Dermis blood vessel endothelial cell (primary cell): ENCODE measurements around the gene CNPY3. TPM values are rescaled to one million over a fixed set of nuclear protein-coding genes. Genes with fewer than 3 reads are reported as not detected.

Experiments
- DNase-seq: peaks from one replicate; pipeline ENCODE4 v3.0.0; 2010
- total RNA-seq: library from RNA; depleted of rRNA; stranded (reverse); fragments of >200 nt; gene quantifications from 2 replicates; pipeline ENCODE4 v1.2.3, GENCODE V29; 2014

Gene CNPY3
- total RNA-seq, 1 donor from 2014 or later, result 36.1 TPM

DNA sequence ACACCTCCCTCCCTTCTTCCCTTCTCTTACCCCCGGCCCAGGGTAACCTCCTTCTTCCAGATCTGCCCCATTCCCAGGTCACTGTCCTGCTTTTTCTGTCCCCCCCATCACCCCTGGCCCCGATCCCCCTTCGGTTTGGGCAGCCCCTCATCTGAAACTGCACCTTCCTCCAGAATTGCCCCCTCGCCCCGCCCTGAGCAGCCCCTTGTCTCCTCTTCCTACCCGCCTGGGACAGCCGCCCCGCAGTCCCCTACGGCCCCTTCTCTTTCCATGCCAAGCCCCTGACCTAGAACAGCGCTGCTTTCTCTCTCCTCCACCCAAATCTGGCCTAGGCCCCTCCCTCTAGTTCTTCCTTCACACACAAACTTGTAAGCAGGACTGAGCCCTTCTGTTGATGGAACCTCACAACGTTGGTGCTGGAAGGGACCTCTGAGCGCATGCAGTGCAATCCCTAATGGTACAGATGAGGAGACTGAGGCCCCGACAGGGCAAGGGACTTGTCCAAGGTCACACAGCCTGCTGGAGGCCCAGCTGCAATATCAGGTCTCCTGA lies 55.7 kb downstream of the CNPY3 start:
- DNase-seq, result peak; percentile 30

DNA sequence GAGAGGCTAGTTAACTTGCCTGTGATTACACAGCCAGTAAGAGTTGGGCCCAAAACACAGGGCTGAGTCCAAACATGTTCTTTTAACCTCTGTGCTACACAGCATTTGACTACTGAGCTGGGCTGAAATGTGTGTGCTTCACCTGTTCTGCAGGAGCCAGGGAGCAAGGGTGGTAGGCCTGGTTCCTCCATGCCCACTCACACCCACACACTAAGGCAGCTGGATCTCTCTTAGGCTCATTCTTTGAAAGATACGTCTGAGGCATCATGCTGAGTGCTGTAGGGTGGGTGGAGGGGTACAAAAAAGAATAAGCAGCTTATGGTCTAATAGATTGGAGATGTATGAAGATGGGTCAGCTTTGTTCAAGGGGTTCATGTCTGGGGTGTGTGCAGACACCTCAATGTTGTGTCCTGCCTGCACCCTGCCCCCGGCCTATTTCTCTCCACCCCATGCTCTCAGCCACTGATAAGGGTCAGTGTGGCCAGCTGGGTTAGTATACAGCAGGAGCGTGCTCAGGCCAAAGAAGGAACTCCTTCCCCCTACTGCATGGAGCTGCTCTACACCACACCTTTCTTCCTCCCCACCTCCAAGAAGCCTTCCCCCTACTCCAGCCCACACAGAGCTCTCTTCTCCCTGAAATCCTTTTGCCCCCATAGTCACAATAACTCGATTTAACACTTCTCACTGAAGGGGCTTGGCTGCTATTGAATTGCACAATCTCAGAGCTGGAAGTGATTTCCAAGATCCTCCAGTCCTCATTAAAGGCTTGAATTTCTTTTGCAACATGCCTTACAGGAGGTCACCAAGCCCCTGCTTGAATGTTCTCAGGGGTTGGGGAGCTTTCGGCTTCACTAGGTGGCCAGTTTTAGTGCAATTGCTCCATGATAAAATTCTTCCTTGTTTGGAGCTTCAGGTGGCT lies 58.5 kb downstream of the CNPY3 start:
- no peak for DNase-seq

DNA sequence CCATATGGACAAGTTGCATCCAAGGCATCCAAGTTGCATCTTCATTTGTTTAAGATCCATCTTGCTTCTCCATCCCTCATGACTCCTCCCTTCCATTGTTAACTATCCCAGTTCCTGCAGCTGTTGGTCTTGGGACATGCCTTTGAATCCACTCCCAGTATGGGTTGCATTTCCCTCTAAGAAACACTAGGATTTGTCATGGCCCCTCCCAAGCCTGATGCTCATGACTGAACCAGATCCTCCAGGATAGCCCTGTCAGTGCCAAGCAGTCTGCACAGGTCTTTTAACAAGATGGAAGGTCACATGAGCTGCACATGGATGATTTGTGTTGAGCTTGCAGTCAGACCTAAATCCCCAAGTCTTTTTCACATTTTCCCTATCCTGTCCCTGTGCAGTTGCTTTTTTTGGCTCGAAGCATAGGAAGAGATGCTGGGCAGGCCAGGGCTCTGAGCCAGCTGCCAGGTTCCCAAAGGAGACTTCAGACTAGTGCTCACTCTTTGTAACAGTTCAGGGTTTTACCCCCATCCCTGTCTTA lies 59.3 kb downstream of the CNPY3 start:
- peak; percentile 61 for DNase-seq

Other genes with a start within 250 kb of the CNPY3 start
- 0.17 and 2.0 TPM in 2 replicates for gene PRPH2, start 206.9 kb upstream of the CNPY3 start, total RNA-seq
- gene TBCC, start 183.4 kb upstream of the CNPY3 start, total RNA-seq, result 41.9 and 53.4 TPM in 2 replicates
- gene BICRAL, start 147.4 kb upstream of the CNPY3 start, total RNA-seq, result 4.9 and 6.8 TPM in 2 replicates
- 150 and 174 TPM in 2 replicates for gene RPL7L1, start 49.9 kb upstream of the CNPY3 start, total RNA-seq
- gene PTCRA, start 13.4 kb upstream of the CNPY3 start, total RNA-seq, result not detected in 2 replicates
- 0.23 TPM in 1 of 2 replicates, not detected in the other for gene GNMT, start 31.3 kb downstream of the CNPY3 start, total RNA-seq
- gene PEX6, start 49.7 kb downstream of the CNPY3 start, total RNA-seq, result 19.1 and 45.8 TPM in 2 replicates
- 37.3 and 45.6 TPM in 2 replicates for gene PPP2R5D, start 55.1 kb downstream of the CNPY3 start, total RNA-seq
- 33.6 and 52.9 TPM in 2 replicates for gene MEA1, start 84.5 kb downstream of the CNPY3 start, total RNA-seq
- gene KLHDC3, start 84.8 kb downstream of the CNPY3 start, total RNA-seq, result 134 and 173 TPM in 2 replicates
- gene RRP36, start 92.1 kb downstream of the CNPY3 start, total RNA-seq, result 100 and 147 TPM in 2 replicates
- 38.9 and 39.5 TPM in 2 replicates for gene CUL7, start 124.4 kb downstream of the CNPY3 start, total RNA-seq
- gene MRPL2, start 130.0 kb downstream of the CNPY3 start, total RNA-seq, result 18.5 and 19.4 TPM in 2 replicates
- gene KLC4, start 130.2 kb downstream of the CNPY3 start, total RNA-seq, result 17.3 and 19.9 TPM in 2 replicates
- gene PTK7, start 146.8 kb downstream of the CNPY3 start, total RNA-seq, result 23.0 and 29.9 TPM in 2 replicates
- 16.5 and 19.7 TPM in 2 replicates for gene SRF, start 241.8 kb downstream of the CNPY3 start, total RNA-seq